GM19324 (cell line): ENCODE measurements around the gene CEP350.
"Not testable (repeated sequence)": the region's sequence is repeated elsewhere in the genome, so short reads cannot be mapped to it uniquely, and the experiment has no call there.

Experiments
- ATAC-seq: cut with Tn5 transposase; IDR thresholded peaks from one replicate; pipeline ENCODE4 v1.9.1; 2021; ENCODE audit warnings: mild to moderate bottlenecking, moderate library complexity; ENCODE audit not compliant: unreplicated experiment, low FRiP score

Gene CEP350

DNA sequence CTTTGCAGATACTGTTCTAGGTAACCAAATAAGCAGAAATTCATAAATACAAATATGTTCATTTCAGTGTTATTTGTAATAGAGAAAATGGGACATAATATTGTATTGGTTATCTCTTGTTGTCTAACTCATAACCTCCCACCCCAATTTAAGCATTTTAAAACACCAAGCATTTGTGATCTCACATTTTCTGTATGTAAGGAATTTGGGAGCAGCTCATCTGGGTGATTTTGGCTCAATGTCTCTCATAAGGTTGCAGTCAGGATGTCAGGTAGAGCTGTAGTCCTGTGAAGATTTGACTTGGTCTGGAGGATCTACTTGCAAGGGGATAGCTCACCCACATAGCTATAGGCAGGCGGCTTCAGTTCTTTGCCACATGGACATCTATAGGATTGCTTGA lies 29.5 kb downstream of the CEP350 start:
- no peak for ATAC-seq

- ATAC-seq, result no peak
Measured at GRCh38 chr1:179984942-179985341, 30.3 kb downstream of the CEP350 start.

- ATAC-seq, result no peak
Measured at GRCh38 chr1:179990847-179991246, 36.2 kb downstream of the CEP350 start.

DNA sequence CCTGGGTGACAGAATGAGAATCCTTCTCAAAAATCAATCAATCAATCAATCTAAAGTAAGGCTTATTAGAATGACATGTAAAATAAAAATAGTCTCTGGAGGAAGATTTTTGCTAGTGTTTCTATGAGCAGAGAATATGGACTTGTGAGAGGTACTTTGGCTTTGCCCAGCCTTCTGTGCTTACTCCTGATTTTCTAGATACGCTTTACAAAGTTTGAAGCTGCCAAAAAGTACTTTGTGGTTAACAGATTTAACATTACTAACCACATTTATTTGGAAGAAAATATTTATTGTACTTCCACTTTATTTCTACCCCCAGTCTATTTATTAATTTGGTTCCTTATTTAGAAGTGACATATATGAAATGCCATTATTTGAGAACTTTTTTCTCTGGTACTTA lies 41.0 kb downstream of the CEP350 start:
- no peak for ATAC-seq

- no peak for ATAC-seq
Measured at GRCh38 chr1:179996099-179996498, 41.5 kb downstream of the CEP350 start.

- no peak for ATAC-seq
Measured at GRCh38 chr1:180000575-180000974, 46.0 kb downstream of the CEP350 start.

GRCh38 chr1:180002437-180002836 lies 47.8 kb downstream of the CEP350 start:
- no peak for ATAC-seq

DNA sequence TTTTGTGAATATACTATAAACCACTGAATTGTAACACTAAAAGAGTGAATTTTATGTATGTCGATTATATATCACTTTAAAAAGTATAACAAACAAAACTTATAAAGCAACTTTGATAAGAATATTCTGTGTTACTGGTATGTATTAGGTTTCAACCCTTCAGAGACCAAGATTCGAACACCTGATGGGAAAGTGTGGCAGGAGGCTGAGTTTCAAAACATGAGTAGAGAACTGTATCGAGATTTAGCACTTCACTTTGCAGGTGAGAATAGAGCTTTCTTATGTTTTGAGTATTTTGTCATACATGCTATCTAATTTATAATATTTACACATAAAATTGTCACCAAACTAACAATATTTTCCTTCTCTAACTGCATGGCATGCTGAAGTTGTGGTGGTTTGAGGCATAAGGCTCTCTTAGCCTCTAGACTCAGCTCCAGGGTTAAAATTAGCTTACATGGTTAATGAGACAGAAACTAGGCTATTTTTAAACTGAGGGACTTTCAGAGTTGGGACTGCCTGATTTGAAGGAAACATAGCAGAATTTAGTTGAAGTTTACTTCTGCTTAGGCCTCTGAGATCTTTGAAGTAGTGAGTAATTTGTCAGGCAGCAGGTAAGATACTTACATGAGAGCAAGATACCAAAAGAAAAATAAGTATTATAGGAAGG lies 48.6 kb downstream of the CEP350 start:
- no peak for ATAC-seq

DNA sequence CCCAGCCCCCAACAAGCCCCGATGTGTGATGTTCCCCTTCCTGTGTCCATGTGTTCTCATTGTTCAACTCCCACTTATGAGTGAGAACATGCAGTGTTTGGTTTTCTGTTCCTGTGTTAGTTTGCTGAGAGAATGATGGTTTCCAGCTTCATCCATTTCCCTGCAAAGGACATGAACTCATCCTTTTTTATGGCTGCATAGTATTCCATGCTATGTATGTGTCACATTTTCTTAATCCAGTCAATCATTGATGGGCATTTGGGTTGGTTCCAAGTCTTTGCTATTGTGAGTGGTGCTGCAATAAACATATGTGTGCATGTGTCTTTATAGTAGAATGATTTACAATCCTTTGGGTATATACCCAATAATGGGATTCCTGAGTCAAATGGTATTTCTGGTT lies 52.2 kb downstream of the CEP350 start:
- not testable (repeated sequence) for ATAC-seq

DNA sequence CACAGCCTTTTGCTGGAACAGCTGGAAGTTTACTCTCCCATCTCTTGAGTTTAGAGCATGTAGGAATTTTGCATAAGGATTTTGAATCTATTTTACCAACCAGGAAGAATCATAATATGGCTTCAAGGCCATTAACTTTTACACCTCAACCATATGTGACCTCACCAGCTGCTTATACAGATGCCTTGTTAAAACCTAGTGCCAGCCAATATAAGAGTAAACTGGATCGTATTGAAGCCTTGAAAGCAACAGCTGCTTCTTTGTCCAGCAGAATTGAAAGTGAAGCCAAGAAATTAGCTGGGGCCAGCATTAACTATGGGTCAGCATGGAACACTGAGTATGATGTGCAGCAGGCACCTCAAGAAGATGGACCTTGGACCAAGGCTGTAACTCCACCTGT lies 65.4 kb downstream of the CEP350 start:
- no peak for ATAC-seq

DNA sequence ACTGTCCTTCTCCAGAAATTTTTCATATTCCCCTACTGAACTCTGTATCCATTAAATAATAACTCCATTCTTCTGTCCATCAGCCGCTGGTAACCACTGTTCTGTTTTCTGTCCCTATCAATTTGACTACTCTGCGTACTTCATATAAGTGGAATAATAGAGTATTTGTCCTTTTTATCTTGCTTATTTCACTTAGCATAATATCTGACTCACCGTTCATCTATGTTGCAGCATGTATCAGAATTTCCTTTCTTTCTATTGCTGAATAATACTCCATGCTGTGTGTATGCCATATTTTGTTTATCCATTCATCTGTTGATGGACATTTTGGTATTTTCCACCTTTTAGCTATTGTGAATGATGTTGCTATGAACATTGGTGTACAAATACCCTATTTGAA lies 71.9 kb downstream of the CEP350 start:
- no peak for ATAC-seq

GRCh38 chr1:180027949-180028445 lies 73.4 kb downstream of the CEP350 start:
- no peak for ATAC-seq

GRCh38 chr1:180028864-180029263 lies 74.3 kb downstream of the CEP350 start:
- ATAC-seq, result no peak

- no peak for ATAC-seq
Measured at GRCh38 chr1:180029524-180030135, 75.0 kb downstream of the CEP350 start.

GRCh38 chr1:180031664-180032063 lies 77.1 kb downstream of the CEP350 start:
- no peak for ATAC-seq

GRCh38 chr1:180033390-180033789 lies 78.8 kb downstream of the CEP350 start:
- ATAC-seq, result no peak

GRCh38 chr1:180040034-180040433 lies 85.4 kb downstream of the CEP350 start:
- no peak for ATAC-seq

DNA sequence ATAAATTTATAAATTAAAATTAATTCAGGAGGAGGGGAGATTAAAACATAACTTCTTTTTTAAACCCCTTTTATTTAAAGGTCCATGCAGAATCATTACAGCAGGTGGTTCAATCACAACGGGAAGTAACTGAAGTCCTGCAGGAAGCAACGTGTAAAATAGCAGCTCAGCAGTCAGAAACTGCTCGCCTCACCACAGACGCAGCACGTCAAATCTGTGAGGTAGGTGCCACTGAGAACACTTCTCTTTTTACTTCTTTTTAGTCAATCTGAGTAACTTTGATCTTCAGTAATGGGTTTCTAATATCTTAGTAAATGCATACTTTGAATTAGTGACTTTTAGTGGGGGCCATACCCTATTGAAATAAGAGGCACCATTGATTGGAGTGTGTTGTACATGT lies 87.0 kb downstream of the CEP350 start:
- no peak for ATAC-seq

DNA sequence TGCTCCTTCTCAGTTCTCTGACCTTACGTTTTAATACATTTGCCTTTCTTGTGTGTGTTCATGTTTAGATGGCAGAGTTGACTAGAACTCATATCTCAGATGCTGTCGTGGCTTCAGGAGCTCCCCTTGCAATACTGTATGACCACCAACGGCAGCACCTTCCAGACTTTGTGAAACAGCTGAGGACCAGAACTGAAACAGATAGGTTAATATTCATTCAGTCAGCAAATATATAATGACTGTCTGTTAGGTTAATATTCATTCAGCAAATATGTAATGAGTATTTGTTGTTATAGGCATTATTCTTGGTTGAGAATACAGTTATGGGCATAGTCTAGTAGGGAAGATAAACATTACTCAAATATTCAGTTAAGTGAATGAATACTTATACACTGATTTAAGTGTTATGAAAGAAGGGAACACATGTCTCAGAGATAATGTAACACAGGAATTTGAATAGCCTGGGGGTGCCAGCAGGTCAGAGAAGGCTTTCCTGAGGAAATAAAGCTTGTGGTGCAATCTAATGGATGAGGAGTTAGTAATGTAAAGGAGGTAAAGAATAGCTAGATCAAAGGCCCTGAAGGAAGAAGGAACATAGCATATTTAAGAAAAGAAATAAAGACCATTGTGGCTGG lies 88.5 kb downstream of the CEP350 start:
- ATAC-seq, result no peak

- no peak for ATAC-seq
Measured at GRCh38 chr1:180043785-180044184, 89.2 kb downstream of the CEP350 start.

GRCh38 chr1:180046674-180047073 lies 92.1 kb downstream of the CEP350 start:
- no peak for ATAC-seq
